NCI-H1092 treated with DMSO at 0.1 percent for 48 hours (cell line): ENCODE measurements around the gene KMT2A.
"Not testable (repeated sequence)": the region's sequence is repeated elsewhere in the genome, so short reads cannot be mapped to it uniquely, and the experiment has no call there.

Experiments
- DNase-seq: peaks from one replicate; lab custom pipeline; 2025; lab: John Stamatoyannopoulos, UW

KMT2A gene

GRCh38 chr11:118533769-118534729 lies 97.8 kb downstream of the KMT2A start:
- DNase-seq = no peak

GRCh38 chr11:118535261-118535660 lies 99.0 kb downstream of the KMT2A start:
- DNase-seq = no peak

GRCh38 chr11:118536726-118537125 lies 100.4 kb downstream of the KMT2A start:
- DNase-seq = no peak

- no peak for DNase-seq
These were observed 101.2 kb downstream of the KMT2A start for GRCh38 chr11:118537409-118537980.

GRCh38 chr11:118544010-118544646 lies 107.8 kb downstream of the KMT2A start:
- DNase-seq = no peak

- DNase-seq = no peak
These were observed 108.3 kb downstream of the KMT2A start for GRCh38 chr11:118544647-118545010.

GRCh38 chr11:118545533-118545932 lies 109.2 kb downstream of the KMT2A start:
- DNase-seq = no peak

- no peak for DNase-seq
These were observed 110.8 kb downstream of the KMT2A start for GRCh38 chr11:118547132-118547531.

GRCh38 chr11:118552341-118552740 lies 116.0 kb downstream of the KMT2A start:
- no peak for DNase-seq

GRCh38 chr11:118560806-118561205 lies 124.5 kb downstream of the KMT2A start:
- no peak for DNase-seq

- no peak for DNase-seq
These were observed 128.8 kb downstream of the KMT2A start for GRCh38 chr11:118565051-118565450.

- no peak for DNase-seq
These were observed 133.4 kb downstream of the KMT2A start for GRCh38 chr11:118569670-118570069.

- no peak for DNase-seq
These were observed 134.5 kb downstream of the KMT2A start for GRCh38 chr11:118570787-118571186.

- DNase-seq = not testable (repeated sequence)
These were observed 135.4 kb downstream of the KMT2A start for GRCh38 chr11:118571701-118572060.

- DNase-seq = peak; percentile 86
These were observed 136.0 kb downstream of the KMT2A start, which contains the start of gene ARCN1 for GRCh38 chr11:118572061-118572980. ARCN1 (plus strand) TSS chr11:118572409; CDS start chr11:118572548, 139 bp downstream.

GRCh38 chr11:118572981-118573550 lies 136.8 kb downstream of the KMT2A start:
- DNase-seq = peak; percentile 38

GRCh38 chr11:118574636-118575035 lies 138.3 kb downstream of the KMT2A start:
- DNase-seq = no peak
